Activated T-helper 17 cell treated with anti-CD3 and anti-CD28 coated beads, Interleukin-2, amount 50 U/mL, for 72 hours (primary cell): Measurements from ENCODE around the gene ASGR2. TPM values are rescaled to one million over a fixed set of nuclear protein-coding genes. Genes with fewer than 3 reads are reported as not detected.
"Not testable (repeated sequence)": the region's sequence is repeated elsewhere in the genome, so short reads cannot be mapped to it uniquely, and the experiment has no call there.

Experiments
- ATAC-seq: fragments of 150-1000 bp; cut with Tn5 transposase; replicated peaks from 2 replicates; pipeline ENCODE4 v1.10.0; 2021; ENCODE audit warnings: mild to moderate bottlenecking, moderate library complexity
- H3K27ac Mint-ChIP-seq: one replicate; pipeline ENCODE4 v1.8.0; 2022; ENCODE audit warnings: mixed read lengths
- H3K27me3 Mint-ChIP-seq: one replicate; pipeline ENCODE4 v1.8.0; 2022; ENCODE audit warnings: mixed read lengths
- H3K36me3 Mint-ChIP-seq: one replicate; pipeline ENCODE4 v1.8.0; 2022; ENCODE audit warnings: low read depth, mild to moderate bottlenecking, mixed read lengths
- H3K4me1 Mint-ChIP-seq: one replicate; pipeline ENCODE4 v1.8.0; 2022; ENCODE audit warnings: mixed read lengths
- H3K4me3 Mint-ChIP-seq: one replicate; pipeline ENCODE4 v1.8.0; 2022; ENCODE audit warnings: mild to moderate bottlenecking, mixed read lengths
- H3K9me3 Mint-ChIP-seq: one replicate; pipeline ENCODE4 v1.8.0; 2022; ENCODE audit warnings: mixed read lengths
- total RNA-seq, 2 donors: library from RNA; stranded (reverse); gene quantifications; one replicate each; pipeline ENCODE4 v1.2.3, GENCODE V29; 2022

ASGR2 gene
- total RNA-seq, 2 donors from 2014 or later: not detected

DNA sequence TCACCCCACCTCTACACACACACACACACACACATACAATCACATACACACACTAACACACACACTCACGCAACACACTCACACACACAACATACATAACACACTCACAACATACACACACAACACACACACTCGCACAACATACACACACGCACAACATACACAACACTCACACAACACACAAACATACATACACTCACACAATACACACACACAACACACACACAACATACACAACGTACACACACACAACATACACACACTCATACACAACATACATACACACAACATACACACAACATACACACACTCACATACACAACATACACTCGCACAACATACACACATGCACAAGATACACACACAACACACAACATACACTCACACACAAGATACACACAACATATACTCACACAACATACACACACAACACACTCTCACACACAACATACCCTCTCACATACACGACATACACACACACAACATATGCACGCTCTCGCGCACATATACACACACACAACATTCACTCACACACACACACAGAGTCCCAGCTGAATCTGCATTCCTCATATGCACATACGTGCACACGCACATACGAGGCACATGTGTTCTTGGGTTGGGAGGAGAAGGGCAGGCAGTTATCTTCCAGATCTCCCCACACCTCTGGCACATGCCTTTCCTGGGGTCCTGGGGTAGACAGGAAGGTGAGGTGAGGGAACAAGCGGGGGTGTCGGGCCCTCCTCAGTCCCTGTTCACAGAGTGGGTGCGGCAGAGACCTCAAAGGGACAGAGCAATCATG, 1.1 kb downstream of the ASGR2 start:
- peaks cover 8% of the 10 kb centered on the region for H3K27me3 Mint-ChIP-seq
- no peak overlapping the region for H3K27ac Mint-ChIP-seq
- no peak overlapping the region for H3K4me3 Mint-ChIP-seq
- H3K9me3 Mint-ChIP-seq: no peaks in the 10 kb centered on the region
- no peak for ATAC-seq
- peaks cover 8% of the 10 kb centered on the region for H3K4me1 Mint-ChIP-seq
- no peaks in the 10 kb centered on the region for H3K36me3 Mint-ChIP-seq

- Mint-ChIP-seq H3K27ac (no peak overlapping the region), H3K4me3 (no peak overlapping the region), H3K4me1 (peaks cover 8% of the 10 kb centered on the region), H3K27me3 (peaks cover 8% of the 10 kb centered on the region), H3K36me3 (no peaks in the 10 kb centered on the region), H3K9me3 (no peaks in the 10 kb centered on the region)
- no peak for ATAC-seq
Measured at GRCh38 chr17:7112510-7113108, 2.0 kb downstream of the ASGR2 start.

- Mint-ChIP-seq H3K27me3 (peaks cover 8% of the 10 kb centered on the region), H3K36me3 (no peaks in the 10 kb centered on the region), H3K27ac (no peak overlapping the region), H3K4me3 (no peak overlapping the region), H3K4me1 (peaks cover 8% of the 10 kb centered on the region), H3K9me3 (no peaks in the 10 kb centered on the region)
- no peak for ATAC-seq
Measured at GRCh38 chr17:7111784-7112509, 2.7 kb downstream of the ASGR2 start.

- no peak for ATAC-seq
- Mint-ChIP-seq H3K4me1 (peaks cover 8% of the 10 kb centered on the region), H3K9me3 (no peaks in the 10 kb centered on the region), H3K4me3 (no peak overlapping the region), H3K36me3 (no peaks in the 10 kb centered on the region), H3K27ac (peak overlapping the region; percentile 39), H3K27me3 (peaks cover 8% of the 10 kb centered on the region)
Measured at GRCh38 chr17:7110617-7111306, 3.9 kb downstream of the ASGR2 start.

DNA sequence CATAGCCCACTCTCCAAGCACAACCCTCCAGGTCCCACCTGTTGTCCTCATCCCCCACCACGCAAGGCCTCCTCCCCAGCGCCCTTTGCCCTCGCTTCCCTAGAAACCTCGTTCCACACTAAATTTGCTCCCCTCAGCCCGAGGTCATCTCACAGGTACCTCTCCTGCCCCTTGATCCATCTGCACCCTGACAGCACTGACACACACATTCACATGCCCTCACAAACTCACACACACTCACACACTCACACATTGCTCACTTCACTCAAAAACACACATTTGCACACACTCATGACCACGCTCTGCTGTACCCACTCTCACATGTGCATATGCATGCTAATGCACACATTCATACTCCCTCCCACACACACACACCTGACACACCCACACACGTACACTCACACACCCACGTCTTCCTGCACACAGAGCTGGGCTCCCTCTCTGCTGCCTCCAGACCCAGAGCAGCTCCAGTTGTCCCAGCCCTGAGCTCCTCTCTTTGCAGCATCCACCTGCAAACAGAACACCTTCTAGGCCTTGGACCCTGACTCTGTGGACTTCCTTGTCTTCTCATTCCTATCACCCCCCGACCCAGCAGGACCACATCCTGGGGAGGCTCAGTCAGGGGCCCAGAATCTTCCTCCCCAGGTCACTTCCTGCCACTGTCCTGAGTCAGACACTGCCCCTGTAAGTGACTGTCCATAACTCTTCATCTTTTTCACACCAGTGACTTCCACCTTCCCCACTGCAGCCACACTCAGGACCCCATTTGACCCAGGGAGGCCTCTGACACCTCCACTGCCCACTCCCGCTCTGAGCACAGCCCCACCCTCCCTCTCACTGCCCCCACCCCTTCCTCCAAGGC, 4.9 kb downstream of the ASGR2 start:
- Mint-ChIP-seq H3K27me3 (peaks cover 8% of the 10 kb centered on the region), H3K36me3 (no peaks in the 10 kb centered on the region), H3K27ac (peak overlapping the region; percentile 10), H3K9me3 (no peaks in the 10 kb centered on the region), H3K4me3 (no peak overlapping the region), H3K4me1 (peaks cover 8% of the 10 kb centered on the region)
- ATAC-seq: peak; percentile 26

DNA sequence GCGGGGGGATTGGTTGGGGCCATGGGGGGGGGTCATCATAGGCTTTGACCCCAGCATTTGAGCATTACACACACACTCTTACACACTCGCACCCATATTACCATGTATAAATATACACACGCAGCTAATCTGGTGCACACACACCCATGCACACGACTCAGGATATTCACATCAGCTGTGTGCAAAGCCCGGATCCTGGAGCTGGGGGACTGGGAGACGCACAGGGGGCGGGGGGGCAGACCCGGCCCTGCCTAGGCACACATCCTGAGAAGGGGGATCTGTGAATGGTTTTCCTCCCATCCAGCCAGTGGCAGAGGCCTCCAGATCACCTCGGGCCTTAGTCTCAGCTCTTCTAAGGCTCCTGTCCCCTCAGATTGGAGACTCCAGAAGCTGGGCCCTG, 5.6 kb downstream of the ASGR2 start:
- Mint-ChIP-seq H3K27me3 (peaks cover 8% of the 10 kb centered on the region), H3K4me1 (peaks cover 8% of the 10 kb centered on the region), H3K27ac (no peak overlapping the region), H3K9me3 (no peaks in the 10 kb centered on the region), H3K4me3 (no peak overlapping the region), H3K36me3 (no peaks in the 10 kb centered on the region)
- ATAC-seq: no peak

GRCh38 chr17:7108560-7108925, 6.1 kb downstream of the ASGR2 start:
- Mint-ChIP-seq H3K9me3 (no peaks in the 10 kb centered on the region), H3K4me3 (no peak overlapping the region), H3K4me1 (peaks cover 8% of the 10 kb centered on the region), H3K27ac (no peak overlapping the region), H3K27me3 (peaks cover 8% of the 10 kb centered on the region), H3K36me3 (no peaks in the 10 kb centered on the region)
- ATAC-seq: no peak

DNA sequence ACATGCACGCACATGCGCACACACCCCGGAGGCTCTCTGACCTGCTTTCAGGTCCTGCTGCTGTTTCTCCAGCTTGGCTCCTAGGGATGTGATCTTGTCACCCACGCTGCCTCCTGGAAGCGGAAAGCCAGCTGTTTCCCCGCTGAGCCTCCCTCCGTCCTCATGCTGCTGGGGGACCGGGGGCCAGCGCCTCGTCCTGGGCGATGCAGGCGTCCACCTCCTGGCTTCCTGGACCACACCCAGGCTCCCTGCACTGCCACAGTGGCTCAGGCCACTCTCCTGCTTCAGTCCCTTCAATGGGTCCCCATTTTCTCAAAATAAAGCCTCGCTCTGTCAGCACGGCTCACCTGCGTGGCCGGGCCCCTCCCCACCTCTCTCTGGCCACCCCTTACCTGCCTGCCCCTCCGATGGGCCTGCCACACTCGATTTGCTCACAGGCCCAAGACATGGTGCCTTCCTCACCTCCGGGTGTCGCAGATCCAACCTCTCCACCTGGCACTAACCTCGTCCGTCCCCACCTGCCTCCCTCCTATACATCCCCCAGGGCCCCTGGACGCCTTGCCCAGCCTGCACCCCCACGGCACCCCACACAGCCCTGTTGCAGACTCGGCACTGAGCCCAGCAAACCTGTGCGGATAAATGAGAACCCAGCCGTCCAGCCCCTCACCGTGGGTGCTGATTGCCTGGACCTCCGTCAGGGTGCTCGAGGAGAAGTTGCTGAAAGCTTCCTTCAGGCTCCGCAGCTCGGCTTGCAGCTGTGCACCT, 6.6 kb downstream of the ASGR2 start:
- Mint-ChIP-seq H3K4me3 (no peak overlapping the region), H3K9me3 (no peaks in the 10 kb centered on the region), H3K36me3 (no peaks in the 10 kb centered on the region), H3K27me3 (peaks cover 12% of the 10 kb centered on the region), H3K4me1 (peaks cover 8% of the 10 kb centered on the region), H3K27ac (no peak overlapping the region)
- ATAC-seq: no peak

DNA sequence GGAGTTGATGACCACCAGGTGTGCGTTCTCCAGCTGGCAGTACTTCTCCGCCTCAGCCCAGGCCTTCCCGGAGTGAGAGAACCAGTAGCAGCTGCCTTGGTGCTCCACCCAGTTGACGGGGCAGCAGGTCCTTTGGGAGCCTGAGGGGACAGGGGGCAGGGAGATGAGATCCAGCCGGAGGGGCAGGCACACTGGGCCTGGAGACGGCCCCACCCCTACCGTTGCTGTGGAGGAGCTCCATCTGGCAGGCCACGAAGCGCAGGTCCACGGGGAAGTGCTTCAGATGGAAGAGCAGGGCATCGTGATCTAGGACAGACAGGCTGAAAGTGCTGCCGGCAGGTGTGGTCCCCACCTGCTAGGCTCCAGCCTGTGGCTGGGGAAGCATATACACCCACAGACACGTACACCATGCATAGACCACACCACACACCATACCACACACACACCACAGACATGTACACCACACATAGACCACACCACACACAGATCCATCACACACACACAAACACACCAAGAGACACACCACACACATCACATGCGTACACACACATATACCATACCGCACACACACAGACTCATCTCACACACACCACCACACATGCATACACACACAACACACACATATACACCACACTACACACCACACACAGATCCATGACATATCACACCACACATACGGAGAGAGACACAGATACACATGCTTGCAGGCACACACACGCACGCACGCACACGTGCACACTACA, 7.4 kb downstream of the ASGR2 start:
- no peaks in the 10 kb centered on the region for H3K36me3 Mint-ChIP-seq
- H3K9me3 Mint-ChIP-seq: no peaks in the 10 kb centered on the region
- peaks cover 8% of the 10 kb centered on the region for H3K4me1 Mint-ChIP-seq
- H3K27me3 Mint-ChIP-seq: peaks cover 17% of the 10 kb centered on the region
- H3K4me3 Mint-ChIP-seq: no peak overlapping the region
- no peak overlapping the region for H3K27ac Mint-ChIP-seq
- ATAC-seq: no peak

DNA sequence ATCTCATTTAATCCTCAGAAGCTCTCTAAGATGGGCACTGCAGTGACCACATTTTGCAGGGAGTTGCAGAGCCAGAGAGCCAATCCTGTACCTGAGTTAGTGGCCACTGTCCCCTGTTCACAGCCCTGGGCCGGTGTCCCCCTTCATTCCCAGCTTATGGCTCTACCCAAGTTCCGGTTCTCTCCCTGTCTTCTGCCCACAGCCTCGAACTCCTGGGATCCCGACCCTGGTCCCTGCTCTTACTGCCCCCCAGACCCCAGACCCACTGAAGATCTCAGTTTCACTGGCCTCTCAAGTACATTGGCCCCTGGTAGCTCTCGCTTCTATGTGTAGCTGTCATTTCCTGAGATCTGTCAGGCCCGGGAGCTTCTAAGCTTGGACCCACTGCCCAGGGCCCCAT, 12.2 kb downstream of the ASGR2 start:
- Mint-ChIP-seq H3K27me3 (peaks cover 22% of the 10 kb centered on the region), H3K9me3 (no peaks in the 10 kb centered on the region), H3K36me3 (no peaks in the 10 kb centered on the region), H3K4me3 (no peak overlapping the region), H3K4me1 (no peaks in the 10 kb centered on the region), H3K27ac (peak overlapping the region; percentile 4)
- no peak for ATAC-seq

- H3K4me1 Mint-ChIP-seq: no peaks in the 10 kb centered on the region
- ATAC-seq: no peak
- H3K9me3 Mint-ChIP-seq: no peaks in the 10 kb centered on the region
- no peaks in the 10 kb centered on the region for H3K36me3 Mint-ChIP-seq
- H3K27ac Mint-ChIP-seq: no peak overlapping the region
- peaks cover 20% of the 10 kb centered on the region for H3K27me3 Mint-ChIP-seq
- no peak overlapping the region for H3K4me3 Mint-ChIP-seq
Measured at GRCh38 chr17:7101531-7101930, 13.1 kb downstream of the ASGR2 start.

GRCh38 chr17:7100641-7101379, 13.8 kb downstream of the ASGR2 start:
- peaks cover 20% of the 10 kb centered on the region for H3K27me3 Mint-ChIP-seq
- not testable (repeated sequence) for H3K27ac Mint-ChIP-seq, H3K36me3 Mint-ChIP-seq, H3K4me3 Mint-ChIP-seq, H3K9me3 Mint-ChIP-seq, H3K4me1 Mint-ChIP-seq, ATAC-seq
